ENCODE measurements around the gene BCAS4. TPM values are rescaled to one million over a fixed set of nuclear protein-coding genes. Genes with fewer than 3 reads are reported as not detected.

The BCAS4 gene
- total and polyA plus RNA-seq, 8 donors = under 0.01 to 7.2 (median 2.2) TPM; not detected in 1

- Histone ChIP-seq H3K4me1 (no peaks in the 10 kb centered on the region), H3K27ac (no peak overlapping the region), H3K36me3 (no peaks in the 10 kb centered on the region), H3K4me3 (no peak overlapping the region), H3K9me3 (no peaks in the 10 kb centered on the region), H3K27me3 (no peaks in the 10 kb centered on the region)
- WGBS, 5 donors = 79 to 92% (median 91%) methylated on average over 9 to 12 of the region's 12 CpGs
- DNase-seq = no peak
- intact Hi-C loops (cut with DNase I; ENCODE audit: low total_unique reads) = no loop called here
- TF ChIP-seq EP300 (IDR thresholded peaks at IDR 0.05) (no peak), CTCF (IDR thresholded peaks at IDR 0.05) (no peak), POLR2AphosphoS5 (IDR thresholded peaks at IDR 0.05) (no peak), POLR2A (IDR thresholded peaks at IDR 0.05) (no peak)
Observed at GRCh38 chr20:50866036-50866685, 71.3 kb downstream of the BCAS4 start.

GRCh38 chr20:50866831-50867230 is 72.0 kb downstream of the BCAS4 start:
- H3K27ac ChIP-seq = no peak overlapping the region
- TF ChIP-seq CTCF (IDR thresholded peaks at IDR 0.05) = no peak
- no peak for TF ChIP-seq EP300 (IDR thresholded peaks at IDR 0.05)
- no peak for TF ChIP-seq POLR2AphosphoS5 (IDR thresholded peaks at IDR 0.05)
- no peak for TF ChIP-seq POLR2A (IDR thresholded peaks at IDR 0.05)
- H3K27me3 ChIP-seq = no peaks in the 10 kb centered on the region
- WGBS, 5 donors = 93 to 96% (median 95%) methylated on average over 8 to 9 of the region's 9 CpGs
- no peak overlapping the region for H3K4me3 ChIP-seq
- H3K4me1 ChIP-seq = no peaks in the 10 kb centered on the region
- no peaks in the 10 kb centered on the region for H3K36me3 ChIP-seq
- no peaks in the 10 kb centered on the region for H3K9me3 ChIP-seq
- intact Hi-C loops (cut with DNase I; ENCODE audit: low total_unique reads) = no loop called here
- DNase-seq = no peak

GRCh38 chr20:50867805-50868204 is 72.9 kb downstream of the BCAS4 start:
- no peaks in the 10 kb centered on the region for H3K36me3 ChIP-seq
- H3K4me1 ChIP-seq = no peaks in the 10 kb centered on the region
- 92 to 97% (median 95%) methylated on average over 6 of the region's 6 CpGs for WGBS, 5 donors
- no peaks in the 10 kb centered on the region for H3K27me3 ChIP-seq
- no peak for TF ChIP-seq POLR2AphosphoS5 (IDR thresholded peaks at IDR 0.05)
- no peak for TF ChIP-seq POLR2A (IDR thresholded peaks at IDR 0.05)
- TF ChIP-seq EP300 (IDR thresholded peaks at IDR 0.05) = no peak
- no peak for TF ChIP-seq CTCF (IDR thresholded peaks at IDR 0.05)
- DNase-seq = no peak
- H3K27ac ChIP-seq = no peak overlapping the region
- H3K9me3 ChIP-seq = no peaks in the 10 kb centered on the region
- H3K4me3 ChIP-seq = no peak overlapping the region
- intact Hi-C loops (cut with DNase I; ENCODE audit: low total_unique reads) = no loop called here

- no peaks in the 10 kb centered on the region for H3K27me3 ChIP-seq
- H3K36me3 ChIP-seq = no peaks in the 10 kb centered on the region
- no peak overlapping the region for H3K4me3 ChIP-seq
- intact Hi-C loops (cut with DNase I; ENCODE audit: low total_unique reads) = no loop called here
- peak in 1 of 2 donors; percentile 69 for DNase-seq
- no peaks in the 10 kb centered on the region for H3K9me3 ChIP-seq
- H3K4me1 ChIP-seq = no peaks in the 10 kb centered on the region
- peak overlapping the region in 1 of 5 donors; percentile 20 for H3K27ac ChIP-seq
- TF ChIP-seq POLR2AphosphoS5 (IDR thresholded peaks at IDR 0.05) = peak in 2 of 3 donors; percentile 16 to 25
- TF ChIP-seq EP300 (IDR thresholded peaks at IDR 0.05) = no peak
- WGBS, 5 donors = 75 to 84% (median 82%) methylated on average over 10 to 11 of the region's 11 CpGs
Observed at GRCh38 chr20:50868509-50869495, 73.9 kb downstream of the BCAS4 start.
